HG03095 (cell line): ENCODE measurements around the gene PARK7.
"Not testable (repeated sequence)": the region's sequence is repeated elsewhere in the genome, so short reads cannot be mapped to it uniquely, and the experiment has no call there.

ENCODE experiments used
- ATAC-seq: cut with Tn5 transposase; IDR thresholded peaks from one replicate; pipeline ENCODE4 v1.9.1; 2021; ENCODE audit warnings: moderate library complexity; ENCODE audit not compliant: unreplicated experiment

PARK7 gene

DNA sequence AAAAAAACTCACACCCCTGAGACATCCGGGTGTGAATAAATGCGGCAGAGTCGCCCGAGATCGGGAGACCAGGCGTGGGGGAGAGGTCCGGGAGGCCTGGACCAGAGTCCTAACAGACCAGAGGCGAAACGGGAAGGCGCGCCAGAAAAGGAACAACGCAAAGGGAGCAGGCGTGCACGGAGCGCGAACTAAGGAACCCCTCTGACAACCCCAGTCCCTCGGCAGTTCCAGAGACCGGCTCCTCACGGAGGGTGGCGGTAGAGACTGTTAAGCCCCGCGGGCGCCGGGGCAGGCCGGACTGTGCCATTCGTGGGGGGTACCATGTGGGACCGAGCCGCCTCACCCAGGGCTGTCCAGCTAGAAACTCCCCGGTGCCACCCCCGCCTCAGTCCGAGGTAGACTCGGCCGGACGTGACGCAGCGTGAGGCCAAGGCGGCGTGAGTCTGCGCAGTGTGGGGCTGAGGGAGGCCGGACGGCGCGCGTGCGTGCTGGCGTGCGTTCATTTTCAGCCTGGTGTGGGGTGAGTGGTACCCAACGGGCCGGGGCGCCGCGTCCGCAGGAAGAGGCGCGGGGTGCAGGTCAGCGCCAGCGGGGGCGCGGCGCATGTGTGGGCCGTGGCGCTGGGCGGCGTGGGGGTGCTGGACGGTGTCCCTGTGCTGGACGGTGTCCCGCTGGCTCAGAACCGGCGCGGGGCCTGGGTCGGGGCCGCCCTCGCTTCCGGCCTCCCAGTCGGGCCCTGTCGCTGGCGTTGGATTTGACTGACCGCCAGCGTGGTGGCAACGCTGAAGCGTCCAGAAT lies at the start of gene PARK7:
Gene PARK7, plus strand, starts transcription at position 496 of the 798 bp plus-strand sequence. CDS start 1,075 bp downstream, outside the sequence.
- peak; percentile 94 for ATAC-seq

DNA sequence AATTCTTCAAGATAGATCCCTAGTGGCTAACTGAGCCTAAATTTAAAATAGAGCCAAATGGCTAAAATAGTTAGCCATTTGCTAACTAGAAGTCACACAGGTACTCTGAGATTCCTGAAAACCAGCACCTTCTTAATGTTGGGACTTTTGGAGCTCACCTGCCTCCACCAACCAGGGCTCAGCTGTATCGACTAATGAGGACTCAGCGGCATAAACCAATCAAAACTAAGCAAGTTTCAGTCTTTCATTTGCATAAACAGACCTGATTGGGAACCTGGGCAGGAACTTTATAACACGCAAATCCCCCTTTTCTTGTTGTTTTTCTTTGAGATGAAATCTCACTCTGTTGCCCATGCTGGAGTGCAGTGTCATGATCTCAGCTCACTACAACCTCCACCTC lies 49.4 kb upstream of the PARK7 start:
- ATAC-seq = no peak

DNA sequence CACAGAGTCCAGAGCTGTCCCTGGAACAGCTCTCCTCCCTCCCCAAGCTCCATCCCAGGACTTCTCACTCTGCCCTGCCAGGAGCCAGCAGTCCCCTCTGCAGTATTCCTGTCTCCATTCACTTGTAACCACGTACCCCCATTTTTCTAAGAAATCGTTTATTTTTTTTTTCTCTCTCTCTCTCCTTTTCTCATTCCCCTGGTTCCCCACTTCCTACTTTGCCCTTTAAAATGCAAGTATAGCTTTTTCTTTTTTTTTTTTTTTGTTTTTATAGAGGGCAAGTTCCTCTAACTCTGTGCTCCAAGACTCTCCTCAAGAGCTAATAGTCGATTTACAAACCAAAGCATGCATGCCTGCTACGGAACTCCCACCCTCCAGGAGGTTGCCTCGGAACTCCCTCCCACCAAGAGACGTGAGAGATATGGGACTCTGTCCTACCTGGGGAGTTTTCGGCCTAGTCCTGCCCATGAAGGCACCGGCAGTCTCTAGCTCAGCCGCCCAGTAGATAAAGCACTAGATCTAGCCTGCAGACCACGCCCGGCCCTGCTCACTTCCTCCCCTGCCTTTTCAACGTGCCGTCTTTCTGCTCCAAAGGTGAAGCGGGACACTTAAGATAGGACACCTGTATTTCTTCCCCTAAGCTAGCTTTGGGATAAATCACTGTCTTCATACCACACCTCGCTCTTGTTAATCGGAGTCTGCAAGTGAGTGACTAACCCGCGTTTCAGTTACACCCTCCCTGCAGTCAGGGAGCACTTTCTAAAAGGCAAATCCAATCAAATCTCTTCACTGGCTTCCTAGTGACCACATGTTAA lies 48.6 kb upstream of the PARK7 start:
- no peak for ATAC-seq

DNA sequence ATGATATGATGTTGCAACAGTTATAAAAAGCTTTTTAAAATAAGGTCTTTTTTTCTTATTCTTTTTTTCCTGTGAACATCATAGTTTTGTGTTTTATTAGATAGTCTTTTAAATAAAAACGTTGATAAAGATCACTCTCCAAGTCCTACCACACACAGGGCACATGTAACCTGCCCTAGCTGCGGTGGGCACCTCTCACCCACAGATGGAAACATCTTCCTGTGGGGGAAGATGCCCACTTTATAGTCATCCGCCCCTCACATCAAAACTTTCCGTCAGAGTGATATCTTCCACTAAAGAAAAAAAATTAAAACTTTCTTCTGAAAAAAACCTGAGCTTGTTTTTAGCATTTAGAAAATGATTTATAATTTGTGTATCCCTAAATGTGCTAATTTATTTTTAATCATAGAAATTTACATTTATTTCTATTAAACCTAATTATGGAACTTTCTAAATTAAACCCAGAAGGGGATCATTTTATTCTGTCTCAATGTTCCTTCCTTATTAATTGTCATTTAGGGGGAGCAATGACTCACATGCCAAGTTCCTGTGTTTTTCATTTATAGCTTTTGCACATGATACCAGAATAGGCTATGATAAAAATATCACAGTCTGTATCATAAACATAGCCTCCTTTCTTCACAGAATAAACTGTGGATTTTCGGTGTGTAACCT lies 45.5 kb upstream of the PARK7 start:
- no peak for ATAC-seq

DNA sequence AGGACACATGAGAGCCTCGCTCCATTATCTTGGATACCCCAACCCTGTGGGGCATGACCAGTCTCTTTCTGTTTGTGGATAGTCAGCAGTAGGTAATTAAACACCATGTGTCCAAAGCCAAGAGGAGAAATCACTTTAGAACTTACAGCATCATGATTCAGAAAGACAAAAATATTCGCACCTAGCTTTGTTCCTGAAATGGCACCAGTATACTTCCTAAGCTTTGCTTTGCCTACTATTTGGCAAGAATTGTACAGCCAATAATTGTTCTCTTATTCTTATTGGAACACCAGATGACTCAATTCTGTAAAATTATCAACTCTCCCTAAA lies 45.0 kb upstream of the PARK7 start:
- ATAC-seq = no peak

DNA sequence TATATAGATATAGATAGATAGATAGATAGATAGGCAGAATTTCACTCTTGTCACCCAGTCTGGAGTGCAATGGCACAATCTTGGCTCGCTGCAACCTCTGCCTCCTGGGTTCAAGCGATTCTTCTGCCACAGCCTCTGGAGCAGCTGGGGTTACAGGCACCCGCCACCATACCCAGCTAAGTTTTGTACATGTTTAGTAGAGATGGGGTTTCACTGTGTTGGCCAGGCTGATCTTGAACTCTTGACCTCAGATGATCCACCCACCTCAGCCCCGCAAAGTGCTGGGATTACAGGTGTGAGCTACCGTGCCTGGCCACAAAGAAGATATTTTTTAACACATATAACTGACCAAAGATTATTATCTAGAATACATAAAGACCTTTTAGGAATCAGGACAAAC lies 43.5 kb upstream of the PARK7 start:
- ATAC-seq = not testable (repeated sequence)

DNA sequence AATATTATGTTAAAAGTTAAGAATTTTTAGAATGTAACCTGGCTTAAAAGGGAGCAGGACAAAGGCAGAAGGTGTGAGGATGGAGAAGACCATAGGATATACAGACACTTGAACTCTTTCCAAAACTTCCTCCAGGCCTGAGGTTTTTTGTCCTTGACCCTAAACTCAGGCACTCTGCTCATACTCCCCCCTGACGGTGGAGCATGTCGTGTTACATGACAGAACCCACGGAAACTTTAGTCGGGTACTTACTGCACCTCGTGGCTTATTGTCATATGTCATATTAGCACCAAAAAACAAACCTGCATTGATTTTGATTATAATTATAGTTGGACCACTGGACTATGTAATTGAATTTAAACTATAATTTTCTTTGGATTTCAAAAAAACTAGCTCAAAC lies 41.6 kb upstream of the PARK7 start:
- no peak for ATAC-seq

DNA sequence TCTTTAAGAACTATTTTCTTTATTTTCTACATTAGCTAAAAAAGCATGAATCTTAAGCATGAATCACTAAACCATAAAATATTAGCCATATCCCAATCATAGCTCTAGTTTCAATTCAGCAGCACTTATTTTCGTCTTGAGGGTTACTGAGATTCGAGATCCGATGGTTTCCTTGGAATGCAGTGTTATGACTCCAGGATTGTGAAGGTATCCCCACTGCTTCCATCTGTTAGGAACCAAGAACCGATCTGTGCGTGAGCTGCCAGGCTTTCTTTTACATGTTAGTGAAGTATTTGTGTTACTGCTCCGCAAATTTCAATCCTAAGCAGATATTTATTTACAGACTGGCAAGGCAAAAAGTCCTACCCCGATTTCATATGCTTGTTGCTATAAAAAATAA lies 39.7 kb upstream of the PARK7 start:
- no peak for ATAC-seq

DNA sequence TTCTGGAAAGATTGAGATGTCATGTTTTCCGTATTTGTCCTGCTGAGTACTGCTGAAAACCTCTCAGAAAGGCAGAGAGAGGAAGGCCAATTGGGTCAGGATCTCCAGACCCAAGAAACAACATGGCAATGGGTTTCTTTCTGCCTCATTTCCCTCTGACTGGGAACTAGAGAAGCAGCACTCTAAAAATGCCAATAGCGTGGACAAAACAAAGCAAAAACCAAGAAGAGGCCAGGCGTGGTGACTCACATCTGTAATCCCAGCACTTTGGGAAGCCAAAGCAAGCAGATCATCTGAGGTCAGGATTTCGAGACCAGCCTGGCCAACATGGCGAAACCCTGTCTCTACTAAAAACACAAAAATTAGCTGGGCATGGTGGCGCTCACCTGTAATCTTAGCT lies 39.2 kb upstream of the PARK7 start:
- ATAC-seq = no peak

DNA sequence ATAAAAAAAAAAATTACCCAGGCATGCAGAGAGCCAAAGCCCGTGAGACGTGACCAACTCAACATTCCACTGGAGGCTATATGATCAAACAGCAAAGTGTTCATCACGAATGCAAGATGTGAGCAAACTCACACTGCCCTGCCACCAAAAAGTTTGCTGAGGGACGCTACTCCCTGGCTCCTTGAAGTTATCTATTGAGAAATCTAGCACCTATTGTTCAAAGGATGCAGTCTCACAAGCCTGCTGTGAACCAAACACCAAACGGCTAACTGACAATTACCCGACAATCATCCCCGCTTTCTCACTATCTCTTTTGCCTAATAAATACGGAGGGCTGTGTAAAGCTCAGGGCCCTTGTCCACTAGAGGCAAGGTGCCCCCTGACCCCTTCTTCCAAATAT lies 34.5 kb upstream of the PARK7 start:
- not testable (repeated sequence) for ATAC-seq

DNA sequence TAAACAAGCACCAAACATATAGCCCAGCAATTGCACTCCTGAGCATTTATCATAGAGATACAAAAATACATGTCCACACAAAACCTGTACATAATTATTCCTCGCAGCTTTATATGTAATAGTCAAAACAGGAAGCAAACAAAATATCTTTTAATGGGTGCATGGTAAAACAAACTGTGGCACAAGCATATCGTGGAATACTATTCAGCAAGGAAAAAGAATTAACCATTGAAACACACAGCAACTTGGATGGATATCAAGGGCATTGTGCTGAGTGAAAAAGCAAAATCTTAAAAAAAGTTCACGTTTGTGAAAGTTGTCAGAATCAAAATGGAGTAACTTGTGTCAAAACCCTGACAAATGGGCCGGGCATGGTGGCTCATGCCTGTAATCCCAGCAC lies 33.3 kb upstream of the PARK7 start:
- ATAC-seq = no peak

DNA sequence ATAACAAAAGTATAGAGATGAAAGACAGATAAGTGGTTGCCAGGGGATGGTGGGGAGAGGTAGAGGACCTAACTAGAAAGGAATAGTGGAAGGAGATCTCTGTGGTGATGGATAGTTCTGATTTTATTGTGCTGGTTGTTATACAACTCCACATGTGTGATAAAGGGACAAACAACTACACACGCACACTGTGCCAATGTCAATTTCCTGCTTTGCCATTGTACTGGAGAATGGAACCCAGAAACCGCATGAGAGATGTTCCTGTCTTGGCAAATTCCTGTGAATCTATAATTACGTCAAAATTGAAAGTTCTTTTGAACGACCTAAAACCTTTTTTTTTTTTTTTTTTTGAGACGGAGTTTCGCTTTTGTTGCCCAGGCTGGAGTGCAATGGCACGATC lies 31.9 kb upstream of the PARK7 start:
- ATAC-seq = no peak

DNA sequence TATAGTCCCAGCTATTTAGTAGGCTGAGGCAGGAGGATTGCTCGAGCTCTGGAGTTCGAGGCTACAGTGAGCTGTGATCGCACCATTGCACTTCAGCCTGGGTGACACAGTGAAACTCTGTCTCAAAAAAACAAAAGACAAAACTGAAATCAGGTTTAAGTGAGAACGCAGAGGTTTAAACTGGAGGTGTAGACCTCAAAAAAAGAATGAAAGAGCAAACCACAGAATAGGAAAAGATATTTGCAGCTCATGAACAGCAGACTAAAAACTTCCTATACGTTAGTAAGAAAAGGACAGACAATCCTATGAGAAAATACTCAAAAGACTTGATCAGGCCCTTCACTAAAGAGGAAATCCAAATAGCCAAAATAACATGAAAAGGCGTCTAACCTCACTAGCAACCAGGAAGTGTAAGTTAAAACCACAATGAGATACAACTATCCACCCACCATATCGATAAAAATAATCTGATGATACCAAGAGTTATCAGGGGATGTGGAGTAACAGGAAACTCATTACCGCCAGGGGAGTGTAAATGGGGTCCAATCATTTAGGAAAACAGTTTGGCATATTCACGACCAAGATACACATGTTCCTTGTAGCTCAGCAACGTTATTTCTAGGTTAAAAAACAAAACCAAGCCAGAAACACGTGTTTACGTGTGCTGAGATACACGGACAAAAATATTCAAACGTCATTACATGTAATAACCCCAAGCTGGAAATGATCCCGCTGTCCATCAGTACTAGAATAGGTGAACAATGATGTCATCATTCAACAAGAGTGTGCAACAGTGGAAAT lies 30.7 kb upstream of the PARK7 start:
- ATAC-seq = no peak

DNA sequence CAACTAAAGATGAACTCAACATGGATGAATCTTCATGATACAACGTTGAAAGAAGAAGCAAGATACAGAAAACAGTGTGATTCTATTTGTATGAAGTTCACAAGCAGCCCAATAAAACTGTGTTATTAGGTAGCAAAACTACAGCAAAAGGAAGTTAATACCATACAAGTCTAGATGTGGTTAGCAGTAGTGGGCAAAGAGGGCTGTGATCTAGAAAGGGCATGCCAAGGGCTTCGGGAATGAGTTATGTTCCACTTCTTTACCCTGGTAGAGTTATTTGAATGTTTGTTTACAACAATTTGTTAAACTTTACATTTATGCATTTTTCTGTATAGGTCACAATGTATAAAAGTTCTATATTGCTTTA lies 30.1 kb upstream of the PARK7 start:
- ATAC-seq = no peak

DNA sequence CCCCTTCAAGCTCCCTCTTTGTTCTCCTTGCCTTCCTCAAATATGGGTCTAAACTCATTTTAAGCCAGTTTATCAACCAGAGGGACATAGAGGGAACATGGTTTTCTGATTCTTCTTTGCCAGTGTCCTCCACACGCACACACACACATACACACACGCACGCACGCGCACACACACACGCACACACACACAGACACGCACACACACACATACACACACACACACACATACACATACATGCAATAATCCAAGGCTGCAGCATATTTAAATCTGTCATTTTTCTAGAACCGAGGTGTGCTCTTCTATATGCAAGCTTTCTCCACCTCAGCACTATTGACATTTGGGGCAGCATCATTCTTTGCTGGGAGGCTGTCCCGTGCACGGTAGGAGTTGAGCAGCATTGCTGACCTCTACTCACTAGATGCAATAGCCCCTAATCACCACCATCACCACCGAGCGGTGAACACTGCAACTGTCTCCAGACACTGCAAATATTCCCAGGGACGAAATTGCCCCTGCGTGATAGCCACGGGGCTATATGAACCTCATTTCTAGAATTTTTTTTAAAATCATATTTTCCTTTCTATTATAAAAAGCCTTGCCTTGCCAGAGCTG lies 28.9 kb upstream of the PARK7 start:
- ATAC-seq = no peak

DNA sequence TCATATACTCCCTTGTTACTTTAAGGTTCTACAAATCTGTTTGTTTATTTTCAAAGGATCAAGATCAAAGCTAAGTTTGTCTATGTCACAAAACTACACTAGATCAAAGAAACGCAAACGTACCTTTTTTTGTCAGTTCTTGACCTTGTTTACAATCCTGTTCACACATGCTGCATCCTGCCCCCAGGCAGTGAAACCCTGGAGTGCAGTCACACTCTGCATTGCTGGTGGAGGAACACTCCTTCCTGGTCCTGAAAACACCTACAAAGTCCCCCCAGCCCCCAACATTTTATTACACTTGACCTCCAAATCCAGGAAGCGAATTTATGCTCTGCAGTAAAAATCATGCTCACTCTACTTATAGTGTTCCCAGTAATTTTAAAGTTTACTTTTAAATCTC lies 23.4 kb upstream of the PARK7 start:
- no peak for ATAC-seq

DNA sequence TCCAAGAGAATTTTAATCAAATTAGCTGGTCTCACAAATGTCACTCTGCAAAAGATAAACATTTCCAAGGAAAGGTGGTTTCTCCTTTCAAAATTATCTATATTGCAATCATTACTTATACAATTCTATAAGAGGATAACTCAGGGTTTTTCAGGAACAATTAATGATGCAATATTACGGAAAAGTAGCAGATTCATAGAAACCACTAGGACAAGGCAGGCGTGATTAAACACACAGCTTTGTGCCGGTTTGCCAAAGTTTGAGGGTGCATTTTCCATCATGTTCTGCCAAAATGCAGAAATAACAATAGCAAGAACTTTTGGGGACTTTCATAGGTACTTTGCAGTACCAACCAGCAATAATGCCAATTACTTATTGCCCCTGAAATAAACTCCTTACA lies 21.5 kb upstream of the PARK7 start:
- ATAC-seq = no peak

DNA sequence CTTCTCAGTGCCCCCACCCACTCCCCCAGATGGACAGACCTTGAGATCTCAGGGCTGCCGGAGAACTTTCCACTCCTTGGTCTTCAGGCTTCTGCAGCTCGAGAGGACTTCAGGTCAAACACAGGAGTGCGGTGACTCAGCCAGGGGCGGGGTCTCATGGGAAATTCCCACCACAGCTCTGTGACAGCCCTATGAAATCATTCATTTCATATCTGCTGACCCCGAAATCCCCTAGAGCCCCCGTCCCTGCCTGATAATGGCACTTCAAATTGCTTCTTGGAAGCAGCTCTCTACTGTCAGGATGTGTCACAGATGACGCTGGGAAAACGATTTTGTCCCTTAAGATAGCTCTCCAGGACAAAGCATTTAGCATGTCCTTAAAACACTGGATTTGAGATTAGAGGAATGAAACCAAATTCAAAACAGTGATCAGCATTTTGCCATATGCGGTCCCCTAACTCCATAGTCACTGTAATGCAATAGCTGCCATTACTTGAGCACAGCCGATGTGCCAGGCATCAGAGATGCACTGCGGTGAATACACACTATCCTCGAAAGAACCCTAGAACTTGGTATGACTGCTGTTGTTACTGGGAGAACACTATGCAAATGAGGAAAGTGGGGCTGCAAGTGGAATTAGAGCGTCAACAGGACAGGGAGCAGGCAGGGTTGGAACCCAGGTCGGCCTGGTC lies 20.6 kb upstream of the PARK7 start, which contains the start of gene TNFRSF9:
Gene TNFRSF9, minus strand, starts transcription at position 95 of the 692 bp plus-strand sequence. CDS start 845 bp downstream, outside the sequence.
- ATAC-seq = no peak

DNA sequence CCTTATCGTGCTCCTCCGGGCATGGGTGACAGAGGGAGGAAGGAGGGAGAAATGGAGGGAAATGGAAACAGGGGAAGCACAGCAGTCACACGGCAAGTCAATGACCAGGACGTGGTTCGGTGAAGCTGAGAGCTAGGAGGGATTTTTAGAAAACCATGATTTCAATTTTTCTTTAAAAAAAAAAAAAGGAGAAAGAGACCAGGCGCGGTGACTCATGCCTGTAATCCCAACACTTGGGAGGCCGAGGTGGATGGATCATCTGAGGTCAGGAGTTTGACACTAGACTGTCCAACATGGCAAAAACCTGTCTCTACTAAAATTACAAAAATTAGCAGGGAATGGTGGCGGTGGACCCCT lies 20.1 kb upstream of the PARK7 start:
- ATAC-seq = no peak
